HCT116 (cell line): ENCODE results near the gene LY6G6D. TPM values are rescaled to one million over a fixed set of nuclear protein-coding genes. Genes with fewer than 3 reads are reported as not detected.

Experiments used
- ATAC-seq: fragments of 200-7000 bp; cut with Tn5 transposase; 2 replicates; pipeline ENCODE4 v1.9.1; 2020; ENCODE audit warnings: mild to moderate bottlenecking, moderate library complexity
- BruUV-seq: library from RNA; stranded (reverse); fragments of 400-500 nt; replicated peaks from 2 replicates; lab custom pipeline; 2021; lab: Mats Ljungman, UMichigan
- CTCF ChIA-PET: fragments of 300-600 bp; sonication (Branson Sonifier 250); formaldehyde crosslinking; loops from one replicate; lab custom pipeline; 2021; ENCODE audit warnings: antibody characterized with exemption; lab: Charles Lee
- POLR2A ChIA-PET: fragments of 300-600, 350-600 bp; sonication (Branson Sonifier 250); formaldehyde crosslinking; loops from one replicate; lab custom pipeline; 2021; ENCODE audit warnings: antibody characterized with exemption; lab: Charles Lee
- RAD21 ChIA-PET, 2 experiments: fragments of 300-600 bp; sonication (Branson Sonifier 250); formaldehyde crosslinking; loops; one replicate each; lab custom pipeline; 2023; ENCODE audit warnings: low total read pairs in 2 of 2; ENCODE audit not compliant: uncharacterized antibody in 2 of 2, unreplicated experiment in 2 of 2, low non-redundant PET in 1 of 2; lab: Charles Lee
- DNase-seq: peaks from one replicate; pipeline ENCODE4 v3.0.0-alpha.2; 2010; ENCODE audit warnings: low read depth, low spot score
- H2AFZ ChIP-seq: fragments of 200-600 bp; shearing (Covaris generic), sonication (generic); 2 replicates; pipeline ENCODE4 v1.6.1; 2017; ENCODE audit warnings: low read depth, mixed run types, mixed read lengths, antibody characterized with exemption, low read length; ENCODE audit not compliant: poor library complexity, severe bottlenecking
- H3K27ac ChIP-seq: 2 replicates; pipeline ENCODE4 v1.5.1; 2012; ENCODE audit warnings: low read depth, low read length
- H3K27me3 ChIP-seq: fragments of 200-600 bp; sonication (generic); 2 replicates; pipeline ENCODE4 v1.6.1; 2016; ENCODE audit warnings: mixed run types, low read length, mixed read lengths; ENCODE audit not compliant: insufficient read depth
- H3K36me3 ChIP-seq, 2 experiments: fragments of 200-500 bp in 1 of 2; fragments of 200-600 bp in 1 of 2; sonication (Bioruptor generic) in 1 of 2; sonication (generic) in 1 of 2; 2 replicates each; pipeline versions ENCODE4 v1.5.1 to v1.6.1; 2014 to 2016; ENCODE audit warnings: low read length in 2 of 2, inconsistent platforms in 1 of 2, mixed read lengths in 1 of 2, mixed run types in 1 of 2; ENCODE audit not compliant: insufficient read depth in 2 of 2, control insufficient read depth in 1 of 2
- H3K4me1 ChIP-seq, 2 experiments: fragments of 200-600 bp in 1 of 2; sonication (generic) in 1 of 2; 2 replicates each; pipeline versions ENCODE4 v1.5.1 to v1.6.1; 2012 to 2017; ENCODE audit warnings: low read length in 2 of 2, inconsistent platforms in 1 of 2, mild to moderate bottlenecking in 1 of 2, mixed read lengths in 1 of 2, mixed run types in 1 of 2, moderate library complexity in 1 of 2; ENCODE audit not compliant: insufficient read depth in 2 of 2, control insufficient read depth in 1 of 2
- H3K4me2 ChIP-seq: fragments of 200-600 bp; sonication (generic); 2 replicates; pipeline ENCODE4 v1.6.1; 2017; ENCODE audit warnings: mixed run types, low read length, mixed read lengths
- H3K4me3 ChIP-seq, 2 experiments: fragments of 200-600 bp in 1 of 2; sonication (generic) in 1 of 2; replicated peaks in 1 of 2; 2 replicates each; pipeline ENCODE4 v1.5.1; 2011 to 2016; ENCODE audit warnings: low read length in 2 of 2, control low read depth in 1 of 2, low read depth in 1 of 2, mild to moderate bottlenecking in 1 of 2, mixed read lengths in 1 of 2, mixed run types in 1 of 2
- H3K79me2 ChIP-seq: fragments of 200-600 bp; sonication (generic); 2 replicates; pipeline ENCODE4 v1.6.1; 2017; ENCODE audit warnings: mild to moderate bottlenecking, mixed run types, low read length, moderate library complexity, mixed read lengths; ENCODE audit not compliant: insufficient read depth
- H3K9ac ChIP-seq: fragments of 200-600 bp; sonication (generic); 2 replicates; pipeline ENCODE4 v1.6.1; 2016; ENCODE audit warnings: low read length, mixed read lengths
- H3K9me2 ChIP-seq: fragments of 200-600 bp; sonication (generic), shearing (Covaris generic); 2 replicates; pipeline ENCODE4 v1.6.1; 2017; ENCODE audit warnings: mixed run types, mild to moderate bottlenecking, moderate library complexity; ENCODE audit not compliant: insufficient read depth
- H3K9me3 ChIP-seq, 2 experiments: fragments of 200-500 bp in 1 of 2; fragments of 200-600 bp in 1 of 2; sonication (Bioruptor generic) in 1 of 2; sonication (generic) in 1 of 2; 2 replicates each; pipeline ENCODE4 v1.6.1; 2014 to 2017; ENCODE audit warnings: low read length in 2 of 2, mixed read lengths in 2 of 2, inconsistent platforms in 1 of 2, low read depth in 1 of 2, mild to moderate bottlenecking in 1 of 2, mixed run types in 1 of 2, moderate library complexity in 1 of 2; ENCODE audit not compliant: control insufficient read depth in 1 of 2, insufficient read depth in 1 of 2
- H4K20me1 ChIP-seq: fragments of 200-600 bp; sonication (generic), shearing (Covaris generic); 2 replicates; pipeline ENCODE4 v1.6.1; 2017; ENCODE audit warnings: mixed run types, mild to moderate bottlenecking, moderate library complexity; ENCODE audit not compliant: insufficient read depth
- ATF3 ChIP-seq: IDR thresholded peaks from 2 replicates; pipeline ENCODE4 v1.6.1; 2012
- CBX3 ChIP-seq: IDR thresholded peaks from 2 replicates; pipeline ENCODE4 v1.6.1; 2012; ENCODE audit warnings: low read depth
- CEBPB ChIP-seq: IDR thresholded peaks from 2 replicates; pipeline ENCODE4 v1.6.1; 2012; ENCODE audit warnings: low read depth
- CTCF ChIP-seq, 3 experiments: fragments of 200-600 bp in 1 of 3; sonication (generic) in 1 of 3; IDR thresholded peaks in 2 of 3; conservative IDR thresholded peaks in 1 of 3; 2 replicates each; pipeline ENCODE4 v1.5.1; 2012 to 2017; ENCODE audit warnings: low read depth in 2 of 3, low read length in 2 of 3, antibody characterized with exemption in 1 of 3, borderline replicate concordance in 1 of 3, control low read depth in 1 of 3, mild to moderate bottlenecking in 1 of 3, mixed read lengths in 1 of 3, mixed run types in 1 of 3, moderate library complexity in 1 of 3; ENCODE audit not compliant: insufficient read depth in 1 of 3
- EGR1 ChIP-seq: IDR thresholded peaks from 2 replicates; pipeline ENCODE4 v1.6.1; 2012; ENCODE audit warnings: low read depth
- ELF1 ChIP-seq: IDR thresholded peaks from 2 replicates; pipeline ENCODE4 v1.6.1; 2012; ENCODE audit warnings: low read depth, borderline replicate concordance
- EZH2 ChIP-seq: fragments of 200-600 bp; sonication (generic); IDR thresholded peaks from 2 replicates; pipeline ENCODE4 v1.6.1; 2017; ENCODE audit warnings: antibody characterized with exemption, mixed run types
- EZH2phosphoT487 ChIP-seq: fragments of 200-600 bp; IDR thresholded peaks from 2 replicates; pipeline ENCODE4 v1.6.1; 2018; ENCODE audit warnings: antibody characterized with exemption, borderline replicate concordance
- FOSL1 ChIP-seq: IDR thresholded peaks from 2 replicates; pipeline ENCODE4 v1.6.1; 2012; ENCODE audit warnings: low read depth
- MAX ChIP-seq: IDR thresholded peaks from 2 replicates; pipeline ENCODE4 v1.6.1; 2012
- POLR2A ChIP-seq: IDR thresholded peaks from 2 replicates; pipeline ENCODE4 v1.7.0; 2011; ENCODE audit warnings: borderline replicate concordance; ENCODE audit not compliant: insufficient read depth, insufficient read length; ENCODE audit errors: extremely low read depth
- POLR2AphosphoS5 ChIP-seq: IDR thresholded peaks from 2 replicates; pipeline ENCODE4 v1.6.1; 2011; ENCODE audit warnings: mild to moderate bottlenecking, low read depth, low read length, moderate library complexity
- RAD21 ChIP-seq: IDR thresholded peaks from 2 replicates; pipeline ENCODE4 v1.6.1; 2012; ENCODE audit warnings: low read depth, mild to moderate bottlenecking
- REST ChIP-seq: IDR thresholded peaks from 2 replicates; pipeline ENCODE4 v1.6.1; 2012; ENCODE audit warnings: low read depth
- SP1 ChIP-seq: IDR thresholded peaks from 2 replicates; pipeline ENCODE4 v1.6.1; 2012; ENCODE audit warnings: low read depth
- SRF ChIP-seq: IDR thresholded peaks from 2 replicates; pipeline ENCODE4 v1.6.1; 2012; ENCODE audit warnings: low read depth
- TCF7L2 ChIP-seq: IDR thresholded peaks from 2 replicates; pipeline ENCODE4 v1.7.0; 2011; ENCODE audit warnings: borderline replicate concordance, inconsistent platforms; ENCODE audit not compliant: insufficient read depth, insufficient read length; ENCODE audit errors: extremely low read depth
- YY1 ChIP-seq: IDR thresholded peaks from 2 replicates; pipeline ENCODE4 v1.6.1; 2011; ENCODE audit warnings: low read length, low read depth, moderate library complexity, mild to moderate bottlenecking; ENCODE audit not compliant: insufficient replicate concordance; ENCODE audit errors: extremely low read depth
- ZBTB33 ChIP-seq: IDR thresholded peaks from 2 replicates; pipeline ENCODE4 v1.6.1; 2011; ENCODE audit warnings: mild to moderate bottlenecking, low read length, moderate library complexity; ENCODE audit not compliant: insufficient replicate concordance; ENCODE audit errors: extremely low read depth
- ZFX ChIP-seq: fragments of 450-650 bp; IDR thresholded peaks from 2 replicates; pipeline ENCODE4 v1.6.1; 2017
- intact Hi-C: fragments of 100-400 bp; cut with micrococcal nuclease; formaldehyde crosslinking; loops from 2 replicates; pipeline ENCODE4 v1.10.0; 2022
- total RNA-seq: library from RNA; stranded (reverse); gene quantifications from one replicate; pipeline ENCODE4 v1.2.1, GENCODE V29; 2021; ENCODE audit not compliant: unreplicated experiment

The LY6G6D gene
- total RNA-seq, 1 experiment from 2014 or later: not detected

- intact Hi-C loops: no loop called here
- Histone ChIP-seq H3K9ac (no peak overlapping the region), H3K4me2 (no peak overlapping the region), H3K27me3 (no peaks in the 10 kb centered on the region), H3K4me3 (no peak overlapping the region), H3K27ac (no peak overlapping the region), H3K36me3 (peaks cover 11 to 12% of the 10 kb centered on the region in 2 experiments; a peak in 3 of 4 replicates), H2AFZ (no peak overlapping the region), H3K9me2 (no peaks in the 10 kb centered on the region), H4K20me1 (no peaks in the 10 kb centered on the region), H3K9me3 (no peaks in the 10 kb centered on the region), H3K79me2 (peaks cover 6% of the 10 kb centered on the region; the same call in 1 of the 2 replicates), H3K4me1 (peaks cover 6 to 23% of the 10 kb centered on the region in 2 experiments; a peak in 3 of 4 replicates)
- no peak for ATAC-seq
- ChIA-PET RAD21 (no interaction called here), CTCF (interaction anchor here (1.3 kb wide), 1 partner anchor 43 kb away, joined by 3 read pairs; no protein-coding TSS in a partner anchor), POLR2A (interaction anchor here (0.6 kb wide), 1 partner anchor 107 kb away, joined by 3 read pairs; no protein-coding TSS in a partner anchor)
- no peak for DNase-seq
- TF ChIP-seq ATF3 (no peak), YY1 (no peak), ELF1 (no peak), EGR1 (no peak), ZFX (no peak), MAX (no peak), SRF (no peak), CEBPB (no peak), TCF7L2 (no peak), REST (no peak), RAD21 (no peak), SP1 (no peak), POLR2AphosphoS5 (no peak), ZBTB33 (no peak), CBX3 (no peak), EZH2phosphoT487 (no peak), FOSL1 (no peak), CTCF (IDR thresholded peaks at IDR 0.05 in 2 of 3, conservative IDR thresholded peaks at IDR 0.05 in 1 of 3; ENCODE audit: borderline replicate concordance in 1 of 3, insufficient read depth in 1 of 3, low read depth in 2 of 3, low read length in 2 of 3) (no peak), EZH2 (no peak), POLR2A (no peak)
- no TSS peak for BruUV-seq
Measured at GRCh38 chr6:31727034-31727716, 12.0 kb downstream of the LY6G6D start.
